ENCODE data around the gene ELK3.

DNA sequence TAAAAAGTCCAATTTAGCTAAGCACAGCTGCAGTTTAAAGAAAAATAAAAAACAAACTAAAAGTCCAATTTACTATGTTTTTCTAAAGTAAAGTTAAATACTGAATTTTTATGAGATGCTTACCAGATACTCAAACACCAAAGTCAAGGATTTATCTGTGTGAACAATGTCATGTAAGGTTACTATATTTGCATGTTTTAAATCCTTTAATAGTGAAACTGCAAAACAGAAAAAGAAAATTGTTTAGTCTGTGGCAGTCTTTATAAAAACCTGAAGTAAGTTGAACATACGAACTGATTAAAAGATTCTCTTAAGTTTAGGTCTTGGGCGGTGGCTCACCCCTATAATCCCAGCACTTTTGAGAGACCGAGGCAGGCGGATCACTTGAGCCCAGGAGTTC, 103.3 kb downstream of the ELK3 start:
- TF ChIP-seq, protein P1, sequence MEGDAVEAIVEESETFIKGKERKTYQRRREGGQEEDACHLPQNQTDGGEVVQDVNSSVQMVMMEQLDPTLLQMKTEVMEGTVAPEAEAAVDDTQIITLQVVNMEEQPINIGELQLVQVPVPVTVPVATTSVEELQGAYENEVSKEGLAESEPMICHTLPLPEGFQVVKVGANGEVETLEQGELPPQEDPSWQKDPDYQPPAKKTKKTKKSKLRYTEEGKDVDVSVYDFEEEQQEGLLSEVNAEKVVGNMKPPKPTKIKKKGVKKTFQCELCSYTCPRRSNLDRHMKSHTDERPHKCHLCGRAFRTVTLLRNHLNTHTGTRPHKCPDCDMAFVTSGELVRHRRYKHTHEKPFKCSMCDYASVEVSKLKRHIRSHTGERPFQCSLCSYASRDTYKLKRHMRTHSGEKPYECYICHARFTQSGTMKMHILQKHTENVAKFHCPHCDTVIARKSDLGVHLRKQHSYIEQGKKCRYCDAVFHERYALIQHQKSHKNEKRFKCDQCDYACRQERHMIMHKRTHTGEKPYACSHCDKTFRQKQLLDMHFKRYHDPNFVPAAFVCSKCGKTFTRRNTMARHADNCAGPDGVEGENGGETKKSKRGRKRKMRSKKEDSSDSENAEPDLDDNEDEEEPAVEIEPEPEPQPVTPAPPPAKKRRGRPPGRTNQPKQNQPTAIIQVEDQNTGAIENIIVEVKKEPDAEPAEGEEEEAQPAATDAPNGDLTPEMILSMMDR (conservative IDR thresholded peaks at IDR 0.05 in 1 of 2, IDR thresholded peaks at IDR 0.05 in 1 of 2; ENCODE audit: extremely low read depth in 1 of 2, insufficient read depth in 1 of 2, low read depth in 1 of 2, low read length in 2 of 2): no peak
- TF ChIP-seq EZH2 (IDR thresholded peaks at IDR 0.05; ENCODE audit: borderline replicate concordance, low read length): no peak

Measured in mammary epithelial cell (primary cell).